A673 (cell line): Measurements from ENCODE around the gene RNFT2.

Source experiments
- CTCF ChIP-seq: fragments of 300-800, 200-600 bp; sonication (generic); conservative IDR thresholded peaks from 2 replicates; pipeline ENCODE4 v1.5.1; 2017; ENCODE audit warnings: low read depth, mild to moderate bottlenecking, antibody characterized with exemption, low read length, moderate library complexity, mixed read lengths
- EZH2 ChIP-seq: fragments of 200-600 bp; sonication (generic); IDR thresholded peaks from 2 replicates; pipeline ENCODE4 v1.6.1; 2017; ENCODE audit warnings: borderline replicate concordance, low read depth, mild to moderate bottlenecking, mixed read lengths, antibody characterized with exemption, low read length; ENCODE audit not compliant: poor library complexity, severe bottlenecking

- no peak for TF ChIP-seq CTCF
- TF ChIP-seq EZH2: no peak
Measured at GRCh38 chr12:116760622-116761020, 22.5 kb downstream of the RNFT2 start.
